HUDEP-2 (cell line): Measurements from ENCODE around the gene LTB4R.

Experiments
- DNase-seq, 76 experiments: peaks; one replicate each; lab custom pipeline; 2025; ENCODE audit not compliant: unreplicated experiment in 76 of 76; lab: John Stamatoyannopoulos, UW

Gene LTB4R

DNA sequence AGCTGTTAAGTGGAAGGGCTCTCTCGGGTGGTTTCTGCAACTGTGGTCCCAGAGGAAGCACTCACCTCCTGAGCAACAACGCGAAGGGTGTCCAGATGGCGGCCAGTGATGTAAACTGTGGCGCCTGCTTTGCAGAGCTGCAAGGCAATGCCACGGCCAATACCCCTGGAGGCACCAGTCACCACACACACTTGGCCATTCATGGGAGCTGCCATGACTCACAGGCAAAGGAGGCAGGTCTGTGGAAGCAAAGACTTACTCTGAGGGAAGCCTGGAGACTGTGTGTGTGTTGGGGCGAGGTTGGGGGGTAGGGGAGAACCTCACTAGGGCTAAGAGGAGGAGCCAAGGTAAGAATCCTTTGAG, 12.4 kb upstream of the LTB4R start:
- DNase-seq = peak in 13 of 76 experiments; percentile 6 to 27 (median 19)

DNA sequence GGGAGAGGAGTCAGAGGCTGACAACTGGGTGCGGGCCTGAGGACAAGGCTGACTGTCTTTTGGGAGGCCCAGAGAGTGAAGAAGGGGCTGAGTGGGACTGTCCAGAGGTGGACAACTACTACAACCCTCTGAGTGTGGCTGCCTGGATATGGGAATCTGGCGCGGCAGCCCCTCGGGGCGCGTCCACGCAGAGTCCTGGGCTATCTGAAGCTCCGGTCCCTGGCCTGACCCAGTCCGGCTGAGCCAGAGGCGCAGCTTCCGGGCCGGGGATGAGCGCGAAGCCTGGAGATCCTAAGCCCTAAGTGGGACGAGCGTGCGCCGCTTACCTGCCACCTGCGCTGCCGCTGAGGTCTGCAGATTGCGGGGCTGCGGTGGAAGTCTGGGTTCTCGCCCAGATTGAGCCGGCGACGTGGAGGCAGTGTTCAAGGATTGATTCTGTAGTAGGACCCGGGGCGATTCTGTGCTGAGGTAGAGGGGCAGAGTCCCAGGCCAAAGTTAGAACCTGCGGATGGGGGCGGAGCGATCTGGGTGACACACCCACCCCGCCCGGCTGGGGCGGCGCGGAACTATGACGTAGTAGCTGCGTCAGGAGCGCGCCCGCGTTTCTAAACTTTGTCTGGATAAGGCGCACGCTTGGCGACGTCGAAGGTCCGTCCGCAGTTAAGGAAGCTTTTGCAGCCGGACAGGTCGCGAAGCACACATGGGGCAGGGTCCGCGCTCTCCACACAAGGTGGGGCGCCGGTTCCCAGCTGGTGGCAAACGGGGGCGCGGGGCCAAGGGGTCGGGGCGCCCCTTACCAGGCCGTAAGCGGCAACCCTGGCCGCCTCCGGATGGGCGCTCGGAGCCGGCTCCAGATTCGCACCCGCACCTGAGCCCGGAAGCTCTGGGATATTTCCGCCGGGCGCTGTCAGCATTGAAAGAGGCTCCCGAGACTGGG, 11.8 kb upstream of the LTB4R start, which contains the start of the genes DHRS1 and NOP9:
Gene DHRS1 (minus strand): TSS at position 526 of the 937 bp plus-strand sequence. CDS start 674 bp downstream, outside the sequence.
Gene NOP9 (plus strand): TSS at position 596 of the 937 bp plus-strand sequence. CDS start 105 bp downstream, at position 701.
- DNase-seq = peak in 73 of 76 experiments; percentile 18 to 91 (median 76)

DNA sequence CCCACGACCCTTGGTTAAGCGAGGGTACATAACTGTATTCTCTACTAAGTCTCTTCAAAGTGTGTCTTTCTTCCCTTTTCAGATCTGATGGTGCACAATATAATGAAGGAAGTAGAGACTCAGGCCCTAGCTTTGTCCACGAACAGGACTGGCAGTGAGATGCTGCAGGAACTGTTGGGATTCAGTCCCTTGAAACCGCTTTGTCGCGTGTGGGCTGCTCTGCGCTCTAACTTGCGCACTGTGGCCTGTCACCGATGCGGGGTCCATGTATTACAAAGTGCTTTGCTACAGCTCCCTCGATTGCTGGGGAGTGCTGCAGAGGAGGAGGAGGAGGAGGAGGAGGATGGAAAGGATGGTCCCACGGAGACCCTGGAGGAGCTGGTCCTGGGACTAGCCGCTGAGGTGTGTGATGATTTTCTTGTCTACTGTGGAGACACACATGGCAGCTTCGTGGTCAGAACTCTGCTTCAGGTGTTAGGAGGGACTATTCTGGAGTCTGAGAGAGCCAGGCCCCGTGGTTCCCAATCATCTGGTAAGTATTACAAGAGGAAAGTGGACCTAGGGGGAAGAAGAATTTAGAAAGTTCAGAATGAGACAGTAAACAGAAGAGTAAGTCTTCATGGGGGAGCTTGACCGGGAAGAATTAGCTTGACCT, 10.8 kb upstream of the LTB4R start:
- DNase-seq = no peak

- DNase-seq = no peak
Measured at GRCh38 chr14:24304019-24304387, 7.3 kb upstream of the LTB4R start.

DNA sequence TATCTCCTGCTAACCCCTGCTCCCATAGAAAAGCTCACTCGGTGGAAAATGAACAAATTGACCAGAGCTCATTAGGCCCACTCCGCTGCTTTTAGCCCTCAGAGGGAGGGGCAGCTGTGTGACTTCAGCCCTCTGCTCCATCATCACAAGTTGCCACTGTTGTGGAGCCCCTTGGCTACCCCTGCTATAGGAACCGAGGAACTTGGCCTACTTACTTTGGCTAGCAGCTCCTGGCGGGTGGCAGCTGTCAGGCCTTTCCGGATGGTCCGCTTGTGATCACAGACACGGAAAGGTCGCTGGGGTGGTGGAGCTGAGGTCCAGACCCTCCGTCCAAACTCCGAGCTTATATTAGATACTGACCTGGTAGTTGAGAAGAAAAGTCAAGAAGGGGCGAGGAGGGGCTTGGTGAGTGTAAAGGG, 4.1 kb upstream of the LTB4R start:
- DNase-seq = no peak

- peak in 47 of 76 experiments; percentile 5 to 62 (median 33) for DNase-seq
Measured at GRCh38 chr14:24307575-24308341, 3.5 kb upstream of the LTB4R start, which contains the start of gene CIDEB. CIDEB (minus strand) TSS chr14:24307977; CDS start chr14:24307858, 119 bp downstream.

DNA sequence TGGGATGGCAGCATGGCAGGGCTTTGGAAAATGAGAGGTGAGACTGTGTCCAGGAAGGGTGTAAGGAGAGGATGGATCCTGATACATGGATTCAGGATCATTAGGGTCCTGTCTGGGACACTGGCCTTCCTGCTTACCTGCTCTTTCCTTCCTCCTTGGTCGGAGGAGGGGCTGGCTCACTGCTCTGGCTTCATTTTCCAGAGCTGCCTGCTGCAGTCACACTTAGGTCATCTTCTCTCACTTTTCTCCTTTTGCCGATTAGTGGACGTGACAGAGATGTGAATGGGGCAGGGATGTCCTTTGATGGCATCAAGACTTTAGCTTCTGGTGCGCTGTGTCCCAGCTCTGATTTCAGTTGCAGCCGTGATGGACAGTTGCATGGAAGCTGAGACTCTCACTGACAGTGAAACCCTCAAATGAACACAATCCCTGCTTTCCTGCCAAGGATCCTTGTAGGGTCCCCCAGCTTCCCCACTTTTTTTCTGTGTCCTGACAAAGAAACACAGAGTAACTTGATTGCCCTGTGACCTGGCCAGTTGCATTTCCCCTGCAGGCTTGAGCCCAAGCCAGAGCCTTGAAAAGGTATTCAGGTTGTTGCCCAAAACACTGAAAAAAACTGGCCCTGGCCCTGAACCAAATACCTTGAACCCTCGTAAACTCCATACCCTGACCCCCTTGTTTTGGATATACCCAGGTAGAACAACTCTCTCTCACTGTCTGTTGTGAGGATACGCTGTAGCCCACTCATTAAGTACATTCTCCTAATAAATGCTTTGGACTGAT, 2.8 kb upstream of the LTB4R start:
- no peak for DNase-seq

DNA sequence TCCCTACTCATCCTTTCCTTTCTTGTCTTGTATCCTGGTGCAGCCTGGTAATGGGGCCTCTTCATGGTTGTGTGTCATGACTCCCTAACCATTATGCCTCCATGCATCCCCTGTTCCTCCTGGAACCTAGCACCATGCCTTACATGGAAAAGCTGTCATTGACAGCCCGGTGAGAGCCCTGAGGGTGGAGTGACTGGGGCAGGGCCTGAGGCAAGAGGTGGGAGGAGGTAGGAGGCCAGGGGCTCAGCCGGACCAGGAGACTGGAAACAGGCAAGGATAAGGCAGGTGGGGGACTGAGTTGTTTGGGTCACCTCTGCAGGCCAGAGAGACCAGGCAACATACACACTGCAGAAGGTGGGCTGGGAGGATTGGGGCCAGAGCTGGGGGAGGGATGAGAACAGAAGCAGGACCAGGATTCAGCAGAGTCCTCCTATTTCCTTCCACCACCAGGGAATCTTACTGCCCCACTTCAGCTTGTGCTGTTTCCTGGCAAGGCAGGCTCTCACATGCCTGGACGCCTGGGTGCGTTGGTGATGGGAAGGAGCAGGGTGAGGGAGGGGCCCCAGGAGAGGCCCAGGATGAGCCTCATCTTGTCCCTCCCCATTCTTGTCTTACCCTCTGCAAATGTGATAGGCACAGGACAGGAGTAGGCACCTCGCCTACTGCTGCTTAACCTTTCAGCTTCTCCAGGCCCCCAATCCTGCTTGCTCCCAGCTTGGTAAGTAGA, 1.6 kb upstream of the LTB4R start, which contains the start of gene LTB4R2:
Gene LTB4R2 (plus strand): TSS at position 603 of the 727 bp plus-strand sequence. CDS start 525 bp downstream, outside the sequence.
- no peak for DNase-seq

GRCh38 chr14:24310265-24310645, 1.0 kb upstream of the LTB4R start:
- DNase-seq = peak in 65 of 76 experiments; percentile 13 to 82 (median 63)

- DNase-seq = no peak
Measured at GRCh38 chr14:24311837-24312615, 724 bp downstream of the LTB4R start.

DNA sequence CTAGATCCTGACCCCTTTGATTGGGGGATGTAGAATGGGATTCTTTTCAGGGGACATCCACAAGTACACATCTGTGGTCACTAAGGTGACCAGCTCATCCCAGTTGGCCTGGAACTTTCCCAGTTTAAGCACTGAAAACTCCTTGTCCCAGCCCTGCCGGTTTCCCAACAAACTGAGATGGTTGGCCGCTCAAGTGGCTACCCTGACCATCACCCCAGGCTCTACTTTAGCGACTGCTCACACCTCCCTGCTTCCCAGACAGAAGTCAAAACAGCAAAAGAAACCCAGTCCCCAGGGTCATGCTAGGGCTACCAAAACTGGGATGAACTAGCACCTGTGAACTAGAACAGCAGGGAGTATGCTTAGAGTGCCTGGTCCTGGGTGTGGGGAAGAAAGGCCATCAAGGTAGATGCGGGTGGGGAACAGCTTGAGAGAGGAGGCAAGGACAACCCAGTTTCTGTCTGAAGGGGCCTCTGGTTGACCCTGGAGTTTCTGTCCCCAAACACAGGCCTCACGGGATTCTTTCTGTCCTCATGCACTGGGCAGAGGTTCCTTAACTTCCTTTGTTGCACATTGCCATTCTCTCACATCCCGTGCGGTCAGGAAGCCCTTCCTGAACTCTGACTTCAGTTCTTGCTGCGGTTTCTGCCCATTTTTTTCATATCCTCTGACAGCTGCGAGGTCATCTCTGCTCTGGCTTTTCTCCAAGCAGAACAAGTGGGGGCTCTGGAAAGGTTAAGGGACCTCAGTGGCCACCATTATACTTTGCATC, 1.6 kb downstream of the LTB4R start:
- no peak for DNase-seq

- DNase-seq = no peak
Measured at GRCh38 chr14:24313913-24314312, 2.6 kb downstream of the LTB4R start.

DNA sequence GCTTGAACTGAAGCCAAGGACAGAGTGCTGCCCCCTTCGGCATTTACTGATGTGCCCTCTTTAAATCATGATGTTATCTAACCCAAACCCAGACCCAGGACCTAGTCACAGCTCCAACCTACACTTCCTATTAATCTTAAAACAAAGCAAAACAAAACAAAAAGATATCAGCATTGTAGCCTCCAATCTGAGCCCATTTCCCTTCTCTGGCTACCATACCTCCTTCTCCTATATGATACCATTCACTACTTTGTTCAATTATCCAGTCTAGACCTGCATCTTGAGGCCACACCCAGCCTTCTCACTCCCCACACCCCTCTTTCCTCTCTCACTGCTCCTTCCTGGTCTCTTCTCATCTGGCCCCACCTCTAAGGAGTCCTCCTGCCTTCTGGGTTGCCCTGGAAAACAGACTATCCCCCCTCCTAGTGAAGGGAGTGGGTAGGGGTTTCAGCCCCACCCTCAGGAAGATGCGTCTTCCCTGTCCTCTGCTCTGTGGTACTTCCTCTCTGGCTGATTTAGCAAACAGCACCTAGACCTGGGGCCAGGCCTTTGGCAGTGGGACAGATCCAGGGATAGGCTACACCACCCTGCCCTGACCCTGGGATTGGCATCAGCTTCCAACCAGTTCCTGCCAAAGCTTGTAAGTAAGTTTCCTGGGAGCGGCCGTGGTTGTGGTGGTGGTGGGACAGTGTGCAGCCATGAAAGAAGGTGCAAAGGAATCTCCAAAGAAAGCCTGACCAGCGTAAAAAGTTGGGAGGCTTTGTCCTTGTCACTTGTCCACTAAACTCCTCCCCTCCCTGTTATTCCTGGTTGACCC, 3.3 kb downstream of the LTB4R start:
- no peak for DNase-seq

DNA sequence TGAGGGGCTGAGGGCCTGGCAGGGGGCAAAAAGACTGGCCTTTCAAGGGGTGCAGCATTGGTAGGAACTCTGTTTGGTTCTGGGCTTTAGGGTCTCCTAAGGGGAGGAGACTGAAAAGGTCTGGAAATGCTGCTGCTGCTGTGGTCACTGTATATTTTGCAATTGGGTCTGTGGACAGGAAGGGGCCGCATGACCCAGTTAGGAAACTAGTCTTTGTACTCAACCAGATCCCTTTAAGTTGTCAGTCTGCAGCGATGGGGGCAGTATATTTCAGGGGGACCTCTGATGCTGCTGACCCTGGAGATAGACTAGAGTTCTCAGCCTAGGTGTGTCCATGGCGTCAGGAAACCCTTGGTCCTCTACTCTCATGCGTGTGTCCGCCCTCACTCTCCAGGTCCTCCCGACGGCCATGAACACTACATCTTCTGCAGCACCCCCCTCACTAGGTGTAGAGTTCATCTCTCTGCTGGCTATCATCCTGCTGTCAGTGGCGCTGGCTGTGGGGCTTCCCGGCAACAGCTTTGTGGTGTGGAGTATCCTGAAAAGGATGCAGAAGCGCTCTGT, 4.0 kb downstream of the LTB4R start:
- no peak for DNase-seq

GRCh38 chr14:24315807-24316596, 4.7 kb downstream of the LTB4R start:
- peak in 10 of 76 experiments; percentile 4 to 65 (median 36) for DNase-seq

GRCh38 chr14:24316597-24316950, 5.3 kb downstream of the LTB4R start:
- peak in 1 of 76 experiments; percentile 10 for DNase-seq
